Middle frontal gyrus (tissue), 1 donor: ENCODE measurements around the gene SEL1L.
"Not testable (repeated sequence)": the region's sequence is repeated elsewhere in the genome, so short reads cannot be mapped to it uniquely, and the experiment has no call there.

Experiments
- DNase-seq: peaks from one replicate; pipeline ENCODE4 v3.0.0-alpha.2; 2015; ENCODE audit warnings: low spot score; ENCODE audit errors: extremely low spot score

Gene SEL1L

GRCh38 chr14:81474685-81475324, 58.8 kb downstream of the SEL1L start:
- DNase-seq, result no peak

- DNase-seq, result no peak
These were observed 59.5 kb downstream of the SEL1L start for GRCh38 chr14:81474148-81474492.

- DNase-seq, result no peak
These were observed 60.1 kb downstream of the SEL1L start for GRCh38 chr14:81473456-81474147.

- no peak for DNase-seq
These were observed 61.4 kb downstream of the SEL1L start for GRCh38 chr14:81472096-81472800.

- DNase-seq, result no peak
These were observed 62.6 kb downstream of the SEL1L start for GRCh38 chr14:81471062-81471461.

- DNase-seq, result not testable (repeated sequence)
These were observed 63.2 kb downstream of the SEL1L start for GRCh38 chr14:81470557-81470826.

- DNase-seq, result no peak
These were observed 66.8 kb downstream of the SEL1L start for GRCh38 chr14:81466854-81467253.

- no peak for DNase-seq
These were observed 68.0 kb downstream of the SEL1L start for GRCh38 chr14:81465507-81466228.

GRCh38 chr14:81465003-81465392, 68.7 kb downstream of the SEL1L start:
- not testable (repeated sequence) for DNase-seq

- peak; percentile 58 for DNase-seq
These were observed 69.2 kb downstream of the SEL1L start for GRCh38 chr14:81464253-81465002.

- not testable (repeated sequence) for DNase-seq
These were observed 71.3 kb downstream of the SEL1L start for GRCh38 chr14:81462356-81462755.

GRCh38 chr14:81459912-81460311, 73.7 kb downstream of the SEL1L start:
- no peak for DNase-seq

- no peak for DNase-seq
These were observed 75.3 kb downstream of the SEL1L start for GRCh38 chr14:81458352-81458751.

GRCh38 chr14:81455390-81455789, 78.3 kb downstream of the SEL1L start:
- no peak for DNase-seq

GRCh38 chr14:81454572-81455218, 79.0 kb downstream of the SEL1L start:
- DNase-seq, result no peak

- no peak for DNase-seq
These were observed 80.4 kb downstream of the SEL1L start for GRCh38 chr14:81453166-81453766.

- DNase-seq, result no peak
These were observed 81.1 kb downstream of the SEL1L start for GRCh38 chr14:81452341-81453133.

- DNase-seq, result no peak
These were observed 82.7 kb downstream of the SEL1L start for GRCh38 chr14:81450976-81451375.

- no peak for DNase-seq
These were observed 83.5 kb downstream of the SEL1L start for GRCh38 chr14:81450100-81450531.

GRCh38 chr14:81449576-81449975, 84.1 kb downstream of the SEL1L start:
- no peak for DNase-seq
